Motor neuron (in vitro differentiated cells): ENCODE data around the gene TRIM28. TPM values are rescaled to one million over a fixed set of nuclear protein-coding genes. Genes with fewer than 3 reads are reported as not detected.
"Not testable (repeated sequence)": the region's sequence is repeated elsewhere in the genome, so short reads cannot be mapped to it uniquely, and the experiment has no call there.

Source experiments
- ATAC-seq, 8 experiments: fragments of 200-7000 bp; cut with Tn5 transposase; replicated peaks in 6 of 8; 2 replicates each; pipeline ENCODE4 v1.8.0; 2021; ENCODE audit warnings: mild to moderate bottlenecking in 8 of 8, moderate library complexity in 8 of 8
- H3K27ac ChIP-seq, 2 donors: fragments of 250-450 bp; sonication (Bioruptor Pico); 2 replicates each; pipeline ENCODE4 v1.9.0; 2021; ENCODE audit warnings: antibody characterized with exemption in 2 of 2, mild to moderate bottlenecking in 2 of 2, moderate library complexity in 1 of 2
- H3K4me1 ChIP-seq, 2 donors: fragments of 250-450 bp; sonication (Bioruptor Pico); replicated peaks in 1 of 2; 2 replicates each; pipeline ENCODE4 v1.6.1; 2021; ENCODE audit warnings: antibody characterized with exemption in 2 of 2, mild to moderate bottlenecking in 2 of 2, moderate library complexity in 1 of 2
- H3K4me3 ChIP-seq, 5 donors: fragments of 250-450 bp; sonication (Bioruptor Pico); 2 replicates each; pipeline ENCODE4 v1.9.0; 2021; ENCODE audit warnings: antibody characterized with exemption in 5 of 5, mild to moderate bottlenecking in 5 of 5, moderate library complexity in 4 of 5
- WGBS, 10 experiments: fragments of 450-650 bp; shearing (Covaris generic); methylation state at CpG; one replicate each; pipeline ENCODE4 v1.0.0; 2022; 5-methylcytosine and 5-hydroxymethylcytosine counted together
- in situ Hi-C, 9 experiments: fragments of 400-800 bp; cut with MboI; loops; one replicate each; pipeline ENCODE4 v1.15.0; 2021; ENCODE audit warnings: low sequenced_read_pairs in 9 of 9, low pct_unique_long_range_greater_than_20kb in 2 of 9; ENCODE audit not compliant: unreplicated experiment in 9 of 9
- total RNA-seq, 8 experiments: library from RNA; unstranded; fragments of 300-600 nt; gene quantifications; 2 replicates each; pipeline versions ENCODE4 v1.2.3 to v1.2.4, GENCODE V29; 2022

TRIM28 gene
- total RNA-seq, 8 experiments from 2014 or later, result 195 to 521 (median 274) TPM

DNA sequence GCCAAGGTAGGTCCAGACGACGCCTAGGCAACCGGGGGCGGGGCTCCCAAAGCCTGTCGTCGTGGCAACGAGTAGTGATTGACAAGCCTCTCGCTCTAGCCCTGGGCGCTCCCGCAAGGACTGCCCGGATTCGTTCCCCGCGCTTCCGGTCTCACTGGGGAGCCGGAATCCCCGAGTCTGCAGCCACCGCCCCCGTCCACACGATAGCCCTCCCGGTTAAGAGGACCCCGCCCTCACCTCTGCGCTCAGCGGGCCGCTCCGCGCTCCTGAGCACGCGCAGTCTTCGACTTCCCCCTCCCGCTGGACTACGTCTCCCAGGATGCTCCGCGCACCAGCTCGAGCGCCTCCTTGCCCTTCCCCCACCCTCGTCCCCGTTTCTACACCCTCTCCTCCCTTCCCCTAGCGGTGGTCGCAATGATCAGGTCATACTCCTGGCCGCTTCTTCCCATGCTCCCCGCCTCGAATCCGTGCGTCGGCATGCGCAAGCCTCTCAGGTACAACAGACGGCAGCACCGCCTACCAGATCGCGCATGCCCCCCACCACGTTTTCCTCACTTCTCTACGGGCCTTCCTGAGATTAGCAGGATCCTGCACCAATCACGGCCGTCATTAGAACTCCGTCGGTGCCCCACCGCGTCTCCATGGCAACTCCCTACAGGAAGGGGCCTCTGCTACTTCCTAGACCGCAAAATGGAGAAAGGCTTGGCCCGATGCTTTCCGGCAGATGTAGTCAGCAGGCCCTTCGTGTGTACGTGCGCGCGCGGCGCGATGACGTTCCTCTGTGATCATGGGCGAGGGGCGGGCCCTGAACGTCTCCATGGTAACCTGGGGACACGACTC lies 29.2 kb downstream of the TRIM28 start, which contains the start of gene MZF1:
MZF1 (minus strand) TSS at position 518 of the 840 bp plus-strand sequence. CDS start 1,946 bp downstream, outside the sequence.
- 0 to 4% (median 0%) methylated on average over 2 to 8 of the region's 75 CpGs; no CpG with 5 or more reads in 6 of the 10 experiments for WGBS, 10 experiments
- in situ Hi-C loops, result no loop called here
- ATAC-seq, result peak; percentile 52 to 76 (median 70)
- Histone ChIP-seq H3K4me1 (peaks cover 12 to 14% of the 10 kb centered on the region in 2 donors), H3K27ac (peak within 1 kb of the TSS; percentile 98 to 99), H3K4me3 (peak within 1 kb of the TSS; percentile 49 to 86 (median 71))

DNA sequence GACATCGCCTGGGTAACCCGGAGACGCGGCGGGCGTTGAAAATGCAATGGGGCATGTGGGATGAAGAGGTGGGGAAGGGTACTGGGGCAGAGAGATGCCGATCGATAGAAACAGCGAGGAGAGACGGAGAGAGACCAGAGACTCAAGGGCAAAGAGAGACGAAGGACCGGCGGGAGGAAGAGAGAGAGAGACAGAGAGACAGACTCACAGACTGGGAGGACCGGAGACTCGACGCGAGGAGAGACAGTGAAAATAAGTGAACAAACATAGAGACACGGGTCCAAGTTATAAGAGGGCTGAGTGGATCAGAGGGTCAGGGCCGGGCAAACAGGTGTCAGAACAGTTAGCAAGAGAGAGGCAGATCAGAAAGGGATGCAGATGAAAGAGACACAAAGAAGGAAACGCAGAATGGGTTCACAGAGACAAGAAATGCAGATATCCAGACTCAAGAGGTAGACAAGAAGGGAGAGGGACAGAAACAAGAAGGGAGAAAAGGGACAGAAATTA lies 29.8 kb downstream of the TRIM28 start:
- no peak for ATAC-seq
- 0 to 33% (median 2%) methylated on average over 1 to 15 of the region's 20 CpGs for WGBS, 10 experiments
- in situ Hi-C loops, result no loop called here

DNA sequence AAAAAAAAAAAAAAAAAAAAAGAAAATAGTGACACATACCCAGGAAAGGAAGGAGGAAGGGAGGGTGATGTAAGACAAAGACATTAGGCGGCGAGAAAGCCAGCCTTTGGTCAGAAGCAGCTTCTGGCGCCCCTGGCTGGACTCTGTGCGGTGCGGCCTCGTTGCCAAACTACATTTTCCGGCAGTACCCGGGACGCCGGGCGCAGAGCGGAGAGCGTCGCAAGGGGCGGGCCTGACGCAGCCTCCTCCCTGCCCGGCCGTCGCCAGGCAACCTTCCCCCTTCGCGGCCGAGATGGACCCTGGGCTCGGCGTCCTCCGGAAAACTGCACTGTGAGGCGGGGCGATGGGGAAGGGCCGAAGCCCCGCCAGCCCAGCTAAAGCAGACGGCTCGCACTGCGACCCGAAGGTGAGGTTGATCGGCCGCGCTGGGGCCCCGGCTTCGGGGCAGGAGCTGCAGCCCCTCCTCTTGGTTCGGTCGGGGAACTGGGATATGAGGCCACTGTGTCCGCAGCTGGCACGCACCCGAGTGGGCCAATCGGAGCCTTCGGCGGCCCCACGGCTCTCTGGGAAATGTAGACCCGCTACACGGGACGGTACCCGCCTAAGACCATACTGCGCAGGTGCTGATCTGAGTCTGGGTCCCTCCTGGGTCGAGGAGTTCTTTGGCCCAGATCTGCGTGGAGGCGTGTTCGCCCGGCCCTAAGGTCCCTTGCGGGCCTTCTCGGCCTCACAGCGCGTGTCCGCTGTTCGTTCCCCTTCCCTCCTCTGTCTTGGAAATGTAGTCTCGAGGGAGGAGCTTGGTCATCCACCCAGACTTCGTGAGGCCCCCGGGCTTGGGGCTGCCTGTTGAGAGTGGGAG lies 31.5 kb downstream of the TRIM28 start:
- in situ Hi-C loops, result no loop called here
- Histone ChIP-seq H3K27ac (peak overlapping the region; percentile 98 to 99), H3K4me1 (peaks cover 12 to 14% of the 10 kb centered on the region in 2 donors), H3K4me3 (peak overlapping the region; percentile 65 to 87 (median 83))
- WGBS, 10 experiments, result 0 to 3% (median 1%) methylated on average over 1 to 20 of the region's 66 CpGs; no CpG with 5 or more reads in 2 of the 10 experiments
- peak; percentile 47 to 68 (median 66) for ATAC-seq

More for the DNA sequence above, 29.8 kb downstream of the TRIM28 start:
- Histone ChIP-seq H3K4me3 (peak overlapping the region; percentile 32 to 86 (median 71)), H3K27ac (peak overlapping the region; percentile 98 to 99), H3K4me1 (peaks cover 12 to 14% of the 10 kb centered on the region in 2 donors)

DNA sequence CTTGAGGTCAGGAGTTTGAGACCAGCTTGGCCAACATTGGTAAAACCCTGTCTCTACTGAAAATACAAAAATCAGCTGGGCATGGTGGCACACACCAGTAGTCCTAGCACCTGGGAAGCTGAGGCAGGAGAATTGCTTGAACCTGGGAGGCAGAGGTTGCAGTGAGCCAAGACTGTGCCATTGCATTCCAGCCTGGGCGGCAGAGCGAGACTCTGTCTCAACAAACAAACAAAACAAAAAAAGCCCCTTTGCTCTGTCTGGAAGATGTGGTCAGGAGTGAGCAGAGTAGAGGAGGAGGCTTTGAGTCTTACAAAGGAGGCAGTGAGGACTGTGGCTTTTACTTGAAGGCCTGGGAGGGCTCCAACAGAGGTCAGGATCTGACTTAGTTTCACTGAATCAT lies 33.7 kb downstream of the TRIM28 start:
- H3K4me1 ChIP-seq, H3K4me3 ChIP-seq, H3K27ac ChIP-seq, in situ Hi-C loops, ATAC-seq: not testable (repeated sequence)
- WGBS, 10 experiments, result 92 to 100% (median 100%) methylated on average over 1 to 2 of the region's 2 CpGs; no CpG with 5 or more reads in 5 of the 10 experiments

DNA sequence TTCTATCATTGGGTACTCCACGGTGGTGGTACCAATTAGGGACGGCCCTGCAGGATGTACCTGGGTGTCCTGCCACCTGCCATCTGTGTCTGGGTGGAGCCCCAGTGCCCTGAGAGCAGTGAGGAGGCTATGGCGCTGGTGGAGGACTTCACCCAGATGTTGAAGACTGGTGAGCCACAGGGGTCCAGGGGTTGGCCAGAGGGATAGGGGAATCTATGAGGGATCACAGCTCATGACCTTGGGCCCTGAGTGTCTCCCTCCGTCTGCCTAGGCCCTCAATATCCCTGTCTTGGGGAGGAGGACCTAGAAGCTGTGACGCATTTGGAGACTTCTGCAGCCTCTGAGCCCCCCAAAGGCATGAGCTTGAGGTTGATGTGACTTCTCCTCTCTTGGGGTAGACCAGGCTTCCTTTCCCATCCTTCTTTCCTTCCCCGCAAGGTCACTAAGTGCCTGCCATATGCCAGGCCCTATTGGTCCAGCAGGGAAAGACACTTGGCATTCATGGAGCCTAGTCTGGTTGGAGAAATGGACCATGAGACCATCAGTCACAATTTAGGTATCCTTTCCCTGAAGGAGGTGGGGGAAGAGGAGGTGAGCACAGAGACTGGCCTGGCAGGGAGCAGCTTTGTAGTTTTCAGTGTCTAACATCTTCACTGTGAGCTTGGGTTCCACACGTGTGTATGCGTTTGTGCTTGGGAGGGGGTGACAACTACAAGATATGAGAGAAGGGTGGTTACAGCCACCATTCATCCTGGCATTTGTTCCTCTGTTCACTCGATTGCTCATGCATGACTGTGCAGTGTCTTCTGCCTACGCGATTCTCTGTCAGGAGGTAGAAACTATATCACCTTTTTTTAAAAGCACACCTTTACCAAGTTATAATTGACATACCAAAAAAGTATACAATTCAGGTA lies 34.4 kb downstream of the TRIM28 start:
- Histone ChIP-seq H3K27ac (no peak overlapping the region), H3K4me3 (no peak overlapping the region), H3K4me1 (peaks cover 8 to 9% of the 10 kb centered on the region in 2 donors)
- ATAC-seq, result no peak
- in situ Hi-C loops, result no loop called here
- 66 to 100% (median 93%) methylated on average over 1 to 5 of the region's 11 CpGs; no CpG with 5 or more reads in 1 of the 10 experiments for WGBS, 10 experiments

DNA sequence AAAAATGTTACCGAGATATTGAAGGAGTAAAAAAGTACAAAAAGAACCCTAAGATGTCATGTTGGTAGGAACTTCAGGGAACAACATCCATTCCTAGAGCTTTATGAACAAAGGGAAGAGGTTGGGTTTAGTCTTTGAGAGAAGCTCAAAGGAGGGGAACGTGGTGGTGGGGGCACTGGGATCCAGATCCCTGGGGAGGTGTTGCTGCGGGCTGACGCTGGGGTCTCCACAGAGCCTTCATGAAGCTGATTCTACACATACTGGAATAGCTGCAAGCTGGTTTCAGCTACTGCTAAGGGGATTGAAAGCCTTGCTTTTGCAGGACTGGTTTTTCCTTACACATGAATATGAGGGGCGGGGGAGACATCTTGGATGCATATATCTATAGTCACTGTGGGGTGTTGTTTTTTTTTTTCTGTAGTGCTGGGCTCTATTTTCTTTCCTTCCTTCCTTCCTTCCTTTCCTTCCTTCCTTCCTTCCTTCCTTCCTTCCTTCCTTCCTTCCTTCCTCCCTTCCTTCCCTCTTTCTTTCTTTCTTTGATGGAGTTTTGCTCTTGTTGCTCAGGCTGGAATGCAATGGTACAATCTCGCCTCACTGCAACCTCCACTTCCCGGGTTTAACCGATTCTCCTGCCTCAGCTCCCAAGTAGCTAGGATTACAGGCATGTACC lies 35.7 kb downstream of the TRIM28 start:
- no peak for ATAC-seq
- peaks cover 2 to 5% of the 10 kb centered on the region in 2 donors for H3K4me1 ChIP-seq
- WGBS, 10 experiments, result 56 to 100% (median 93%) methylated on average over 1 to 3 of the region's 8 CpGs; no CpG with 5 or more reads in 3 of the 10 experiments
- no peak overlapping the region for H3K4me3 ChIP-seq
- H3K27ac ChIP-seq, result no peak overlapping the region
- in situ Hi-C loops, result no loop called here

DNA sequence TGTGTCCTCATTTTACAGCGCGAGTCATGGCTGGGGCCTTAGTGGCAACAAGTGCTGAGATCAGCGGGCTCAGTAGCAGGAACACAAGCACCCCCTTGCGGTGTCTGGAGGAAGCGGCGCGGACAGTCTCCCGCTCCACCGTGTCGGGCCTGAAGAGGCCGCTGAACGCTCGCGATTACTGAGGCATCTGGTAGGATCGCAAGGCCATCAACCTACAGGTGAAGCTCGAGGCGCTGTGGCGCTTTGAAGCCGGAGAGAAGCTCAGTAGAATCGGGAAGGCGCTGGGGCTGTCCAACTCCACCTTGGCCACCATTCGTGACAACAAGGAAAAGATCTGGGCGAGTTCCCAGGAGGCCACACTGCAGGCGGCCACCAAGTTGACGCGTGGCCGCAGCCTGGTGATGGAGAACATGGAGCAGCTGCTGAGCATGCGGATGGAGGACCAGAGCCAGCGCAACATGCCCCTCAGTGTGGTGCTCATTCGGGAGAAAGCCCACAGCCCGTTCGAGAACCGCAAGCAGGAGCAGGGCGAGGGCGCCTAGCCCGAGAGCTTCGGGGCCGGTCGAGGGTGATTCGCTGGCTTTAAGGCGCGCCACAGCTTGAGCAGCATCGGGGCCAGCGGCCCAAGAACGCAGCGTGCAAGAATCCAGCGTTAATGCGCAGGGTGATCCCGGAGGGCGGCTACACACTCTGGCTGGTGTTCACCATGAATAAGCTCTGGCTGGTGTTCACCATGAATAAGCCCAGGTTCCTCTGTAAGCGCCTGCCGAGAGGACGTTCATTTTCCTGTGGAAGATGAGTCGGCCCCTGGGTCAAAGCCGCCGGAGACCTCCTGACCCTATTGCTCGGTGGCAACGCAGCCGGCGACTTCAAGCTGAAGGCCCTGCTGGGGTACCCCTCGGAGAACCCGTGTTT lies 37.6 kb downstream of the TRIM28 start:
- Histone ChIP-seq H3K27ac (peak overlapping the region in 1 of 2 donors; percentile 15), H3K4me1 (peaks cover 0 to 4% of the 10 kb centered on the region in 2 donors), H3K4me3 (peak overlapping the region in 1 of 5 donors; percentile 8)
- peak; percentile 84 to 94 (median 92) for ATAC-seq
- 36 to 94% (median 77%) methylated on average over 5 to 27 of the region's 62 CpGs; no CpG with 5 or more reads in 1 of the 10 experiments for WGBS, 10 experiments
- in situ Hi-C loops, result no loop called here

DNA sequence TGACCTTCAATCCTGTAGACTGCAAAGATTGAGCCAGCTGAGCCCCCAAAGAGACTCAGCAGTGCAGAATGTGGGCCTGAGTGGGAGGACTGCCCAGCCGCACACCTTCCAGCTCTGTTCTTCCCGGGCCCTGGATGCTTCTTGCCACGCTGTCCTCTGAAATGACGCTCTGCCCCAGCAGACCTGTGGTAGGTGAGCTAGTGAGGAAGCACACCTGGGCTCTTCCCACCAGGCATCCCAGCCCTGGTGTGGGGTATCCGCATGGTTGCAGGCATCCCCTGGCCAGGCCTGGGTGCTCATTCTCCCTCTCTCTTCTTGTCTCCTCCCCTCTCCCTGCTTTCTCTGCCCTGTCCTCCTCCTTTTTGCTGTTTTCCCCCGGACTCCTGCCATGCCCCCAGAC lies 39.1 kb downstream of the TRIM28 start:
- no peak overlapping the region for H3K4me3 ChIP-seq
- H3K4me1 ChIP-seq, result peaks cover 0 to 4% of the 10 kb centered on the region in 2 donors
- in situ Hi-C loops, result no loop called here
- no peak for ATAC-seq
- H3K27ac ChIP-seq, result no peak overlapping the region
- WGBS, 10 experiments, result 58 to 100% (median 100%) methylated on average over 1 to 3 of the region's 6 CpGs; no CpG with 5 or more reads in 3 of the 10 experiments

DNA sequence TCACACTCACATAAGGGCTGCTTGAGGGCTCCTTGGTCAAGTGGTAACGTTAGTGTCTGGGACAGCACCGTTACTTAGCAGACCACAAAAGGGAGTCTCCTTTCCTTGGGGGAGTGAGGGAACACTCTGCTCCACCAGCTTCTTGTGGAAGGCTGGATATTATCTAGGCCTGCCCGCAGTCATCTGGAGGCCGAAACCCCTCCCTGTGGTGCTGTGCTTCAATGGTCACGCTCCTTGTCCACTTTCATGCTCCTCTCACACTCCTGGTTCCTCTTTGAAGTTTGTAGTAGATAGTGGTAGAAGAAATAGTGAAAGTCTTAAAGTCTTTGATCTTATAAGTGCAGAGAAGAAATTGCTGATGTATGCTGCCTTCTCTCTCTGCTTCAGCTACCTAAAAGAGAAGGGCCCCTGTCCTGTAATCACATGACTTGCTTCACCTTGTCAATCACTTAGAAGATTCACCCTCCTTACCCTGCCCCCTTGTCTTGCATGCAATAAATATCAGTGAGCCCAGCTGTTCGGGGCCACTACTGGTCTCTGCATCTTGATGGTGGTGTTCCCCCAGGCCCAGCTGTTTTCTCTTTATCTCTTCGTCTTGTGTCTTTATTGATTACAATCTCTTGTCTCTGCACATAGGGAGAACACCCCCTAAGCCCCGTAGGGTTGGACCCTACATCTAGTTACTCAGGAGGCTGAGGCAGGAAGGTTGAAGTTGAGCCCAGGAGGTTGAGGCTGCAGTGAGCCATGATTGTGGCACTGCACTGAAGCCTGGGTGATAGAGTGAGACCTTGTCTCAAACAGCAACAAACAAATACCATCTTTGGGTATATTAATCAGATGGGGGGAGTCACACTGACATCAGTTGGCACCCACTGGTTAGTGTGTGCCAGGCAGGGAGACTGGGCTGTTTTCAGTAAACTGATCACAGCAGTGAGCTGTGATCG lies 40.9 kb downstream of the TRIM28 start:
- no peak overlapping the region for H3K27ac ChIP-seq
- 22 to 100% (median 82%) methylated on average over 1 to 5 of the region's 9 CpGs; no CpG with 5 or more reads in 2 of the 10 experiments for WGBS, 10 experiments
- in situ Hi-C loops, result no loop called here
- no peak overlapping the region for H3K4me3 ChIP-seq
- ATAC-seq, result no peak
- peaks cover 0 to 4% of the 10 kb centered on the region in 2 donors for H3K4me1 ChIP-seq
